GM21576 (cell line): ENCODE data around the gene GTPBP10.

Source experiments
- ATAC-seq: cut with Tn5 transposase; IDR thresholded peaks from one replicate; pipeline ENCODE4 v1.9.1; 2021; ENCODE audit warnings: mild to moderate bottlenecking, moderate library complexity; ENCODE audit not compliant: unreplicated experiment

Gene GTPBP10

GRCh38 chr7:90430614-90431460, 84.3 kb downstream of the GTPBP10 start:
- ATAC-seq: no peak

DNA sequence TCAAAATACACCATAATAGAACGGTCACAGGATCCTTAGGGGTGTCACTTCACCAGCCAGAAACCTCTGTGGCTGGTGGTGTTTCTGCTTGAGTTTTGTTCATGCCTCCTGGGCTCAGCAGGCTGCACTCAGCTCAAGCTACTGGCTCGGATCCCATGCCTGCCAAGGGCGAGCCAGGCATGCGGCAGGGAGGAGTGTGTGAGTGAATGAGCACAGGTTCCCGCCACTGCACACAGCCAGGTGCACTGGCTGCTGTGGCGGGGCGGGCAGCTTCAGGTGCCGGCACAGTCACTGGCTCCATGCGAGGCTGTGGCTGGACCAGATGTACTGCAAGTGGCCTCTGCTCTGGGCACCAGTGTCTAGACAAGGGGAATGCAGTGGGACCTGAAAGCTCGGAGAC, 86.2 kb downstream of the GTPBP10 start:
- ATAC-seq: no peak

DNA sequence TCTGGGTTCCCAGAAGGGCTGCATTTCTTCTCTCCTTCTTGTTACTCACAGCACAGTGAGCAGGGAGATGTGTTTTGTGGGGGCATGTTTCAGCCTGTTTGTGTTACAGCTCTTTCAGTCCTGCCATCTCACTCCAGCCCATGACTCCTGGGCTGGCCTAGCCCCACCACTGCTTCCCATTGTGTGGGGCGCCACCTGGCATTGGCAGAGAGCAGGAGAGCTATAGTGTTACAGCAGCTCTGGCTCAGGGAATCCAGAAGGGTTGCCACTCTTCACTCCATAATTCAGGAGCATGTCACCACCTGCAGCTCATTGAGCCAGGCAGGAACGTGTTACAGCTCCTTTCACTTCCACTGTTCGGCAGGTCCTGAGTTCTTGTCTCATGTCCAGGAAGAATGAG, 86.7 kb downstream of the GTPBP10 start:
- ATAC-seq: no peak
